ENCODE results near the gene MT1F. TPM values are rescaled to one million over a fixed set of nuclear protein-coding genes. Genes with fewer than 3 reads are reported as not detected.

MT1F gene
- total RNA-seq (2011; cell fraction: chromatin; rRNA removed; ENCODE audit: low replicate concordance) = not detected in 2 replicates
- 0.17 TPM in 1 of 2 replicates, not detected in the other for total RNA-seq (2011; cell fraction: nucleolus; rRNA removed)
- not detected in 2 replicates for total RNA-seq (2011; cell fraction: nucleoplasm; rRNA removed)
- total RNA-seq (2014; rRNA removed) (0.68 TPM in 1 of 2 replicates, not detected in the other), total RNA-seq (2014; rRNA removed; fragmentation: Illumina TruSeq; extraction: Trizol) (not detected in 2 replicates), total RNA-seq (2015; rRNA removed; fragmentation: Illumina TruSeq; extraction: Trizol) (0.38 TPM in 1 of 2 replicates, not detected in the other), total RNA-seq (2021) (0.38 TPM in 1 of 2 replicates, not detected in the other), polyA plus RNA-seq (2011; rRNA removed) (0.28 and 0.35 TPM in 2 replicates), polyA plus RNA-seq (2014; fragmentation: Illumina TruSeq; extraction: Trizol) (not detected in 2 replicates), polyA plus RNA-seq (2014; fragmentation: Nextera tagmentation; extraction: Ambion mirVana) (under 1 TPM in 1 of 2 experiments, not detected in 1; 0.18 TPM), polyA plus RNA-seq (2014; rRNA removed) (0.23 TPM in 1 of 2 replicates, not detected in the other), polyA minus RNA-seq (2011; rRNA and poly(A)+ RNA removed) (not detected in 2 replicates), Bru-seq, nascent RNA (not detected), BruChase-seq, experiment 1, labeled RNA remaining after a 2-hour chase (not detected), BruChase-seq, experiment 2, labeled RNA remaining after a 6-hour chase (not detected)
- polyA plus RNA-seq (2011; cell fraction: cytosol; rRNA removed) = 0.84 and 1.00 TPM in 2 replicates
- polyA plus RNA-seq (2011; cell fraction: nucleus; rRNA removed) = 0.17 and 0.38 TPM in 2 replicates
- polyA plus RNA-seq (2012) = 0.40 and 0.78 TPM in 2 replicates
- not detected in 2 replicates for polyA minus RNA-seq (2011; cell fraction: cytosol; rRNA and poly(A)+ RNA removed)
- polyA minus RNA-seq (2011; cell fraction: nucleus; rRNA and poly(A)+ RNA removed) = not detected in 2 replicates
- long read RNA-seq, experiment 1 = 0 reads
- long read RNA-seq, experiment 2 = 0 reads
- long read RNA-seq, experiment 3 = 0 reads

DNA sequence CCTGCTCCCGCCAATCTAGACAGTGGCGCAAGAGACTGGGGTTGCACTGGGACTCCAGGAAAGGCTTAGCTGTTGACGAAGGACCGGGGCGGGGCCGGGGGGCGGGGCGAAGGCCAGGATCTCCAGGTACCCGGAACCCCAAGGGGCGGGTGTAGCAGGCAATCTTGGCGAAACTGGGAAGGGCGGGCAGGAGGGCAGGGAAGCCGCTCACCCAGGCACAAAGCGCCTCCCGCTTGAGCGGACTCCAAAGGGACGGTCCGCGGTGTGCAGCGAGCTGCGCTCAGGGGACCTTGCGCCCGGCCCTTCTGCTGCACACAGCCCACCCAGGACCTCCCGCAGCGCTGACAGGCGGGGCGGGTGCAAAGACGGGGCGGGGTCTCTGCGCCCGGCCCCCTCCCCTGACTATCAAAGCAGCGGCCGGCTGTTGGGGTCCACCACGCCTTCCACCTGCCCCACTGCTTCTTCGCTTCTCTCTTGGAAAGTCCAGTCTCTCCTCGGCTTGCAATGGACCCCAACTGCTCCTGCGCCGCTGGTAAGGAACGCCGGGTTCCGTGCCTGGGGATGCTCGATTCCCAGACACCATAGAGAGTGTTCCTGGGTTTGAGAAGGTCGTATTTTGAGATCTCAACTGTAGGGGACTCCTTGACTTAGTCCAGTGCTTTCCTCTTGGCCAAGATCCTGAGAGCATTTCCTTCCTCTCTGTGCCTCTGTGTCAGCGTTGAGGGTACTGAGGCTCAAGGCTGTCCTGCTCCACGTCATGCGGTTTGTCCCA, at the start of gene MT1F:
MT1F (plus strand) TSS at position 405 of the 772 bp plus-strand sequence; CDS start at position 505, 100 bp downstream.
- Histone ChIP-seq H3K79me2 (ENCODE audit: control insufficient read depth, insufficient read depth, low read length) (no peaks in the 10 kb centered on the region), H3K4me2 (ENCODE audit: insufficient read depth, low read length) (peak within 1 kb of the TSS; percentile 63), H4K20me1 (replicated peaks; ENCODE audit: control insufficient read depth, insufficient read depth, low read length) (peaks cover 6% of the 10 kb centered on the region; the same call in 1 of the 2 replicates), H2AFZ (ENCODE audit: low read depth, low read length) (peak within 1 kb of the TSS; percentile 51), H3K36me3 (ENCODE audit: control insufficient read depth, insufficient read depth, low read length) (no peaks in the 10 kb centered on the region), H3K9ac (ENCODE audit: insufficient read depth in 1 of 2, low read depth in 2 of 2, low read length in 2 of 2) (no peak within 1 kb of the TSS; a peak in 1 of 4 replicates), H3K9me3 (replicated peaks; ENCODE audit: control insufficient read depth, insufficient read depth, low read depth, low read length) (no peaks in the 10 kb centered on the region), H3K9me1 (ENCODE audit: control insufficient read depth, insufficient read depth, low read length) (peaks cover 2% of the 10 kb centered on the region), H3K27me3 (ENCODE audit: control insufficient read depth in 2 of 2, insufficient read depth in 2 of 2, low read length in 2 of 2) (peaks cover 31 to 73% of the 10 kb centered on the region in 2 experiments; a peak in 4 of 5 replicates), H3K4me3 (peak within 1 kb of the TSS; percentile 32), H3K4me1 (replicated peaks in 1 of 2; ENCODE audit: control insufficient read depth in 2 of 2, insufficient read depth in 2 of 2, low read length in 2 of 2) (peaks cover 0 to 7% of the 10 kb centered on the region in 2 experiments; a peak in 2 of 5 replicates), H3K27ac (ENCODE audit: extremely low read depth, low read depth, low read length) (no peak within 1 kb of the TSS)
- ChIA-PET CTCF (ENCODE audit: low intra/inter-chr PET ratio) (no interaction called here), POLR2A (no interaction called here)
- WGBS (ENCODE audit: insufficient coverage, low coverage, missing lambda C conversion rate) = 7% methylated on average over 25 of the region's 46 CpGs
- in situ Hi-C loops (cut with MboI) = no loop called here
- FAIRE-seq = peak; percentile 56
- no TSS peak for BruUV-seq (replicated peaks)
- ATAC-seq = peak; percentile 92
- peak; percentile 62 to 85 (median 74) for DNase-seq (ENCODE audit: extremely low read depth in 1 of 4, low spot score in 3 of 4)
- peak; percentile 60; the same call in 1 of the 2 replicates for TF ChIP-seq CEBPB (tag; IDR thresholded peaks at IDR 0.05)
- TF ChIP-seq, protein P1, sequence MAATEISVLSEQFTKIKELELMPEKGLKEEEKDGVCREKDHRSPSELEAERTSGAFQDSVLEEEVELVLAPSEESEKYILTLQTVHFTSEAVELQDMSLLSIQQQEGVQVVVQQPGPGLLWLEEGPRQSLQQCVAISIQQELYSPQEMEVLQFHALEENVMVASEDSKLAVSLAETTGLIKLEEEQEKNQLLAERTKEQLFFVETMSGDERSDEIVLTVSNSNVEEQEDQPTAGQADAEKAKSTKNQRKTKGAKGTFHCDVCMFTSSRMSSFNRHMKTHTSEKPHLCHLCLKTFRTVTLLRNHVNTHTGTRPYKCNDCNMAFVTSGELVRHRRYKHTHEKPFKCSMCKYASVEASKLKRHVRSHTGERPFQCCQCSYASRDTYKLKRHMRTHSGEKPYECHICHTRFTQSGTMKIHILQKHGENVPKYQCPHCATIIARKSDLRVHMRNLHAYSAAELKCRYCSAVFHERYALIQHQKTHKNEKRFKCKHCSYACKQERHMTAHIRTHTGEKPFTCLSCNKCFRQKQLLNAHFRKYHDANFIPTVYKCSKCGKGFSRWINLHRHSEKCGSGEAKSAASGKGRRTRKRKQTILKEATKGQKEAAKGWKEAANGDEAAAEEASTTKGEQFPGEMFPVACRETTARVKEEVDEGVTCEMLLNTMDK (IDR thresholded peaks at IDR 0.05; ENCODE audit: borderline replicate concordance, insufficient read depth, low read depth, low read length, poor library complexity, severe bottlenecking) = no peak
- intact Hi-C loops (cut with micrococcal nuclease) = no loop called here
